Measurements from ENCODE around the gene FAM20C.

Gene FAM20C

DNA sequence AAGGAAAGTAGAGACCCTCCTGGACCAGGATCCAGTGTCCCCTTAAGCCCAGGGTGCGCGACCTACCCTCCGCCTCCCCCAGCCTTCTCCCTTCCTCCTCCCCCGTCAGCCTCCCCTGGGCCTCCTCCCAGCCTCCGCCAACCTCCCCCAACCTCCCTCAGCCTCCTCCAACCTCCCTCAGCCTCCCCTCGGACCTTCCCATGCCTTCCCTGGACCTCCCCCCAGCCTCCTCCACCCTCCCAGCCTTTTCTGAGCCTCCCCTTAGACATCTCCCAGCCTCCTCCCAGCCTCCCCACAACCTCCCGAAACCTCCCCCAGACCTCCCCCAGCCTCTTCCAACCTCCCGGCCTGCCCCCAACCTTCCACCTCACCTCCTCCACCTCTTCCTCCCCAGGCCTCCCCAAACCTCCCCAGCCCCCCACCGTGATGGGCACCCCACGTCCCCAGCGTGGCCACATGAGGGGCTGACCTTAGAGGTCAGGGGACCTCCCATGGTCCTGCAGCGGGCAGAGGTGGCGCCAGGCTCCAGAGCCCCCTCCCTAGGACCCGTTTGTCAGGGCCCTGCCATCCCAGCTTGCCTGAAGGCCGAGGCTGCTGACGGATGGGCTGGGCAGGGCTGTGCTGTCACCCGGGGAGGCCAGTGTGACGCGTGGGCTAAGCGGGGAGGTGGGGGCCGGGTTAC is 18.8 kb downstream of the FAM20C start:
- no peak for DNase-seq

DNA sequence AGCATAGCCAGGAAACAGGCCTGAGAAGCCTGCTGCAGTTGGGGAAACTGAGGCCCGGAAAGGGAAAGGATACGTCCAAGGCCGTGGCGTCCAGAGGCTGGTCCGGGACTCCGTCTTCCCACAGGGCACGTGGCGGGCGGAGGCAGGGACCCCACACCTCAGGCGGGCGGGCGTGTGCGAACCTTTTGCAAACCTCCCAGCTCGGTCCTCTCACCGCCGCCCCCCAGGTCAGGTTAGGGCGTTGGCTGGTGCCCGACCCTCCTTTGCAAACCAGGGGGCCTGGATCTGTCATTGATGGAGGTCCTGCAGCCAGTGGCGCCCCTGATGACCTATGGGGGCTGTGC is 19.3 kb downstream of the FAM20C start:
- no peak for DNase-seq

DNA sequence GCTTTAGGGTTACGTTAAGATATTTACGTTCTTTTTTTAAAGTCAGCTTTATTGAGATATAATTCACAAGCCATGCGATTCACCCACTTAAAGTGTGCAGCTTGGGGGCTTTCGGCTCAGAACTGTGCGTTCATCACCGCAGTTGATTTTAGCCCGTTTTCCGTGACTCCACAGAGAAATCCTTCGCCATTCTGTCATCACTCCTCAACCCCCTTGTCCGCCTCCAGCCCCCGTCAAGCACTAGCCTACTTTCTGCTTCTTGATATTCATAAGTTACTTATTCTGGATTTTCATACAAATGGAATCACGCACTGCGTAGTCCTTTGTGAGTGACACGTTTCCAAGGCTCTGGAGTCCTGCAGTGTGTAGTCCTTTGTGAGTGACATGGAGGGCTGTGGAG is 20.4 kb downstream of the FAM20C start:
- DNase-seq, result no peak

DNA sequence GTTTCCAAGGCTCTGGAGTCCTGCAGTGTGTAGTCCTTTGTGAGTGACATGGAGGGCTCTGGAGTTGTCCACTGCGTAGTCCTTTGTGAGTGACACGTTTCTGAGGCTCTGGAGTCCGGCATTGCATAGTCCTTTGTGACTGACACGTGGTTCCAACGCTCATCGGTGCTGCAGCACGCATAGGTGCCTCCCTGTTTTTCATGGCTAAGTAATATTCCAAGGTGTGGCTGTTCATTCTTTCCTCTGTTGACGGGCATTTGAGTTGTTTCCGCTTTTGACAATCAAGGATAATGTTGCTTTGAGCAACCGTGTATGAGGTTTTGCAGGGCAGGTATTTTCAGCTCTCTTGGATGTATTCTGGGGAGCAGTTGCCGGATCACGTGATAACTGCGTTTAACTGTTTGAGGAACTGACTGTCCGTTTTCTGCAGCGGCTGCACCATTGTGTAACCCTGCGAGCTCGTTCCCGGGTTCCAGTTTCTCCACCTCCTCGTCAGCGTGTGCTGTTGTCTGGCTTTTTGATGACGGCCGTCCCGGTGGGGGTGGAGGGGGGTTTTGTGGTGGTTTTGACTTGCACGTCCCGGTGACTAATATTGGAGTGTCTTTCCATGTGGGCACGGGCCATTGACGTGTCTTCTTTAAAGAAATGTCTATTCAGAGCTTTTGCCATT is 21.1 kb downstream of the FAM20C start:
- DNase-seq, result no peak

DNA sequence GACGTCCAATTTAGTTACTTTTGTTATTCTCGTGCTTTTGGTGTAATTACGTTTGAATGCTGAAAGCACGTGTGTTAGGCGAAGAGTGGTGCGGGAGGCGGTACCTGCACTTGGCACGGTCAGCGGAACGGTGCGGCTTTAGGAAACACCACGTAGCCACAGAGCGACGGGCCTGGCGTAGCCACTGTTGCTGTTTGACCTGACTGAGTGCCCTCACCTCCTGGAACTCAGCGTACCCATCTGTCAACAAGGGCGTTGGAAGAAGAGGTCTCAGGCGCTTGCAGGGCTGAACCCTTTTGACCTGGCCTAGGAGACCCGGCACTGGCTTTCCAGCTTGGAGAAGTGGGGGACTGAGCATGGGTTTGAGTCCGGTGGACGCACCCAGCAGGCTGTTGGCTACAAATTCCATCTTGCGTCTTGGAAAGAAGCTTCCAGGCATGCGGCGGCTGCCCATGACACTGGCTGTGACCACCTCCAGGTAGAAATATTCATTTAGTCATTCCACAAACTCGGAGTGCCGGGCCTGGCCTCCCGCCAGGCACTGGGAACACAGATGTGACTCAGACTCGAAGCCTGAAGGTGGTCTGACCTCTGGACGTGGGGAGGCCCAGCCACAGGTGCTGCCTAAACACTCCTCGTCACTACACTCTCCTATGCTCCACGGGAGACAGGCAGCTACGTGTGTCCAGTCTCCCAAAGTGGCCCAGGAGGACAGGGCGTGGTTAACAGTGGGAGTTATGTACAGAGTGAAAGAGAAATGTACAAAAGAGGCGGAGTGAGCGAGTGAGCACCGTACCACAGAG is 22.2 kb downstream of the FAM20C start:
- no peak for DNase-seq

DNA sequence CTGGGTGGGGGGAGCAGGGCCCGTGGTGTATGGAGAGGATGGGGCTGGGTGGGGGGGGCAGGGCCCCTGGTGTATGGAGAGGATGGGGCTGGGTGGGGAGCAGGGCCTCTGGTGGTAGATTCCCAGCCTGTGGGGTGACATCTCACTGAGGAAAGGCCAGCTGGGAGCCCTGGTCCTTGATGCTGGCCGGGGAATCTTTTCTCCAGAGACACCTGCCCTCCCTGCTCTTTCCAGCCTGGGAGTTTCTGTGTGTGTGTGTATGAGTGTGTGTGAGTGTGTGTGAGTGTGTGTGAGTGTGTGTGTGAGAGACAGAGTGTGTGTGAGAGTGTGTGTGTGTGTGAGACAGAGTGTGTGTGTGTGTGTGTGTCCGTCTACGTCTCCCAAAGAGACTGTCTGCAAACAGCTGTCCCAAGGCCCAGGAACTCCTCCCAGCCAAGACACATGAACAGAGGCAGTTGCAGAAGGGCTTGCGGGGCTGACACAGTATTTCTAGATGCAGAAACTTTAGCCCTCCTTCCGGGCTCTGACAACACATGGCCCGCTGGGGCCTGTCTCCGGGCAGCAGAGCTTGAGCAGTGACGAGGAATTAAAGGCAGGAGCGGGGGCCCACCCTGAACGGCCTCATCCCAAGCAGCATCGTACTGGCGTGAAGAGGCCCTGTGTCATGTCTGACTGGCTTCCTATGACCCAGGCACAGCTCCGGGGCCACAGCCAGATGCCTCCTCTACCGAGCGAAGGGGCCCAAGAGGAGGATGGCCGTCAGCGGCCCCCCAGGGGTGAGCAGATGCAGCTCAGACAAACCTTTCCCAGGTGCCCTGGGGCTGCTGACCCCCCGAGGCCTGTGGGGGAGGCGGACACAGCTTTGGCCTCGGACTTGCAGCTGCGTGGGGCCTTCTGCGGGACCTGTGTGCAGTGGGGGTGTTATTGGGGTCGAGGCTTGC is 24.3 kb downstream of the FAM20C start:
- DNase-seq, result no peak

DNA sequence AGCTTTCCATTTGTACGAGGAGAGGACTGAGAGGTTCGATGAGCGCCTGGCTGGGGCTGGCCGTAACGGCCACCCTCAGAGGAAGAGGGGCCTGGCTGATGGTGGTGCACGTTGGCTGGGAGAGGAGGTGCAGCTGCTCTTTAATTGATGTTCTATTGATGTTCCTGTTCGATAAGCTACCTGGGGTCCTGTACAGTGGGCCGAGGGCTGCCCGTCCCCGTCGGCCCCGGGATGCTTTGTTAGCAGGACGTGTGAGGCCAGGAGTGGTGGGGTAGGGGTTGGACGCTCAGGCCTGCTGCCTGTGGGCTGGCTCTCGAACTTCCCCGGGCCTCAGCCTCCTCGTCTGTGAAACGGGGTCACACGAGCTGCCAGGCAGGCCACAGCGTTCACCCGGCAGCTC is 25.4 kb downstream of the FAM20C start:
- DNase-seq, result no peak

DNA sequence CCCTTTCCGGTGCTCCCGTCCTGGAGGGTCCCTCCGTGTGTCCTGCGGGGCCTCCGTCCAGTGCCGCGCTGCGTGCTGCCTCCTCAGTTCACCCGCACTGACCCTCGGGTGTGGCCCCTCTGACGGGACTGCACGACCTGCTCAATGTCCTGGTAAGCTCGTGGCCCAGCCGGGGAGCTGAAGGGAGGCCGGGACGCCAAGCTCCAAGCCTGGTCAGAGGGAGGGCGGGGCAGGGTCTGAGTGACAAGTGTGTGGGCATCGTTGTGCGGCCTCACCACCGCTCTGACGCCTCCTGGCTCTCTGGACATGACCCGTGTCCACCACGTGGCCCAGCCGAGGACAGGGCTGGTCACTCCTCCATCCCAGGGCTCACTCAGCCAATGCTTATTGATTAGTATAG is 25.9 kb downstream of the FAM20C start:
- DNase-seq, result no peak

DNA sequence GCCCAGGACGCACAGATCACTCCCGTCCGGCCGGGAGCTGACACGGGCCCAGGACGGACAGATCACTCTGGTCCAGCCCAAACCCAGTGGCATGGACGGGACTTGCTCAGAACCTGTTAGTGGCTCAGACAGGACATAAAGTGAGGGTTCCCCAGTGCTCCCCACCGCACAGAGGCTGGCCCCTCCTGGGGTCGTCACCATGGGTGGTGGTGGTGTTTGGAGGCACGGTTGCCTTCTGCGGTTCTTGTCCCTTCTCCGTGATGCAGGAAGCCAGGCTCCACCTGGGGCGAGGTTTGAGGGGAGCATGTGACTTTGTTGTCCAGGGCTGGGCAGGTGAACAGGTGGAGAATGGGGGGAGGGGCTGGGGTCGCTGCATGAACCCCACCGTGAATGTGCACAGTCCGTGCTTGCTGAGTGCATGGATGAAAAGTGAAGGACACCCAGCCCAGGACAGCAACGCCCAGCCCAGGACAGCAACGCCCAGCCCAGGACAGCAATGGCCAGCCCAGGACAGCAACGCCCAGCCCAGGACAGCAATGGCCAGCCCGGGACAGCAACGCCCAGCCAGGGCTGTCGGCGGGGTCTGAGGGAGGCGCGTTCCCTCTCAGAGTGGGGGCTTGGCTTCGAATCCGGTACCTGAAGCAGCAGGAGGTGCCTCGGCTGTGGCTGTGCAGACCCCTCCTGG is 26.7 kb downstream of the FAM20C start:
- DNase-seq, result no peak

DNA sequence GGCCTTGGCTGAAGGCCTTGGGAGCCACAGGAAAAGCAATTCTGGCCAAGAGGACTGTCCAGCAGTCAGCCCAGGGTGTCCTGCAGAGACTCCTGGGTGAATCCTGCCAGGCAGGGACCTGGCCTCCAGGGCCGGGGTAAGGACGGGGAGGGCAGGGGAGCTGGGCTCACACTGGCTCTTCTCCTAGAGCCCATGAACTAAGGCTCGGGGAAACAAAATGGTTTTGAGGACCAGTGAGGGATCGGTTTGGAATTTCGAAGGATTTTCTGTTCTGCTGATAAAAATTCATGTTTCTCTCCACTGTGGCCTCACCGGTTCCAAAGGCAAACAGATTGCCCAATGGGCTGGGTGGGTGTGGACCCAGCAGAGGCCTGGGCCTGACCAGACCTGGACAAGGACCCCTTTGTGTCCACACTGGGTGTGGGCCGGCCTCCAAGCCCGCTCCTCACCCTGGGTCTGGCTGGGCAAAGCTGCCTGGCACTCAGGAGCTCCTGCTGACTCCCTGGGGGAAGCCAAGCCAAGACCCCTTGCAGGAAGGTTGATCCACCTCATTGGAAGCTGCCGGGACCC is 27.3 kb downstream of the FAM20C start:
- no peak for DNase-seq

DNA sequence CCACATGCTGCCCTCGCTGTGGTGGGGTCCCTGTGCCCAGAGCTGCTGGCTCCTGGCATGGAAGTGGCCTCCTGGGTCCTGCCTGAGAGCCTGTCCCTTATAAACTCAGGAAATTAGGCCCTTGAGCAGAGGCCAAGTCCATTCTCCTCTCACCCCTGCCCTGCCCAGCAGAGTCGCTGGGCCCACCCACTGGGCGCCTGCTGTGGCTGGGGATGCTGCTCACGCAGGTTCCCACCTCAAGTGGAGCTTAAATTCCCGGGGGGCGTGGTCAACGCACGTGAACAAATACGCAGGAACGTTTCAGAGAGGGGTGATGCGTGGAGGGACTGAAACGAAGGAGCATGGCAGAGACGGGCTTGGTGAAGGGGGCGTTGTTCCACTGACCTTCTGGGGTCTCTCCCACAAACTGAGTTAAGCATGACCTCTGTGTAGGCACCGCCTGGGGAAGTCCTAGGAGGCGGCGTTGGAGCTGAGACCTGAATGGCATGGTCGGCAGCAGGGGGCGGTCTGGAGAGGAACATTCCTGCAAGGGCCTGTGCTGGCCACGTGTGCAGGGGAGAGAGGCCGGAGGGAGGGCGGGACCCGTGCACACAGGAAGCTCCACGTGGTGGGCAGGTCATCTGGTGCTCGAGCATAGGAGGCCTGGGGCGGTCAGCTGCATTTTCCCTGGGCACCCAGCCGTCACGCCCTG is 27.9 kb downstream of the FAM20C start:
- no peak for DNase-seq

DNA sequence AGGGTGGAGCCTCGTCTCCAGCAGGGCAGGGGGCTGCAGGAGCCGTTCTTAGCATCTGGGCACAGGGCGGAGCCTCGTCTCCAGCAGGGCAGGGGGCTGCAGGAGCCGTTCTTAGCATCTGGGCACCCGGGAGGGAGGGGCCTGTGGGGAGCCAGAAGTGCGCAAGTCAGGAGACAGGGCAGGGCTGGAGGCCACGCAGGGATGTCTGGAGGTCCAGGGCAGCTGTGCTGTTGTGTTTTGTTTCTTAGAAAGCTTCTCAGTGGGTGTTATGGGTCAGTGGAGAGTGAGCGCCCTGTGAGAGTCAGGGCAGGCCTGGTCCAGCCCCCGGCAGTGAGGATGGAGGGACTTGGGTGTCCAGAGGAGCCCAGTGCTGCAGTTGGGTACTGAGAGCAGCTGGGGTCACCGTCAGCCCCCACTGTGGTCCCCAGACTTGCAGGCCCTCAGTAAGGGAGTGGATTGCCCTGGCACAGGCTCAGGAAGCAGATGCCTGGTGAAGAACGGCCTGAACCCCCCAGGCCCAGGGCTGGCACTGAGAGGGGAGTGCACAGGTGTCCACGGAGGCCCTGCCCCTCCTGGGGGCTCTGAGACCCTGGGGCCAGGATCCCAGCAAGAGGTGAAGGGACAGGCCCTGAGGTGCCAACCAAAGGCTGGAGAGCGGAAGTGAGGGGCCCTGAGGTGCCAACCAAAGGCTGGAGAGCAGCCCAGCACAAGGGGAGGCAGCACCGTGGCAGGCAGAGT is 29.8 kb downstream of the FAM20C start:
- DNase-seq, result no peak

DNA sequence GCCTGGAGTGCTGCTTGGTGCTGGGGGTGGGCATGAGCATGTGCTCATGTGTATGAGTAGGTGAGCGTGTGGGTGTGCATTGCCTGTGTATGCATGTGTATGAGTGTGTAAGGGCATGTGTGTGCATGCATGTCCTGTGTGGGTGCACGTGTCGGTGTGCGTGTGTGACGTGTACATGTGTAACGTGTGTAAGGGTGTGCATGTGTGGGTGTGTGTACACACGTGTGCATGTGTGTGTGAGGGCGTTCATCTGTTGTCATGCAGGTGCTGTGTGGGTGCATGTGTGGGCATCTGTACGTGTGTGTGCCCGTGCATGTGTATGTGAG is 30.3 kb downstream of the FAM20C start:
- DNase-seq, result no peak

DNA sequence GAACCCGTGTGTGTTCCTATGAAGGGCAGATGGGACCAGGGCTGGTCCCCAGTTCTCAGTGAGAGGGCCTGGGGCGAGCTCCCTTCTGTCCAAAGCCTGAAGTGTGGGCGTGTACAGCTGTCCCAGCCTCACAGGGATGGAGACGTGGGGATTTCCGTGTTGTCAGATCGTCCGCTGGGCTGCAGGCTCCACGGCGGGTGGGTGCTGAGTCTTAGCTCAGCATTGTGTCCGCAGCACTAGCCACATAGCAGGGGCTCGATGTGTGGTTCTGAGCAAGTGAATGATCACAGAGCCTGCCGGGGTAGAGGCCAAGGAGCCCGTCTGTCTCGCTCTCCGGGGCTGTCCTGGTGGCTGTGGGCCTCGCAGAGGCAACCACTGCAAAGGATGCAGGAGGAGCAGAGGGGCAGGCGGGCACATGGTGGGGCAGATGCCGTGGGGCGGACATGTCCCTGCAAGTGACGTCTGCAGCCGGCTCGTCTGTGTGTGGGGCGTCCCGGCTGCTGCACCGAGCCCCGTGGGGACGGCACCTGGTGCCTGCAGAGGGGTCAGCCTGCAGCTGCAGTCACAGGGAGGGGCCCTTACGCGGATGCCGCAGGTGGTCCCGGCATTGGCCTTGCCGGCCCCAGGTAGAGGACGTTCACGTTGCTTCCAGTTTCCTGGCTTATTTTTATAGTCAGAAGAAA is 30.9 kb downstream of the FAM20C start:
- DNase-seq, result no peak

DNA sequence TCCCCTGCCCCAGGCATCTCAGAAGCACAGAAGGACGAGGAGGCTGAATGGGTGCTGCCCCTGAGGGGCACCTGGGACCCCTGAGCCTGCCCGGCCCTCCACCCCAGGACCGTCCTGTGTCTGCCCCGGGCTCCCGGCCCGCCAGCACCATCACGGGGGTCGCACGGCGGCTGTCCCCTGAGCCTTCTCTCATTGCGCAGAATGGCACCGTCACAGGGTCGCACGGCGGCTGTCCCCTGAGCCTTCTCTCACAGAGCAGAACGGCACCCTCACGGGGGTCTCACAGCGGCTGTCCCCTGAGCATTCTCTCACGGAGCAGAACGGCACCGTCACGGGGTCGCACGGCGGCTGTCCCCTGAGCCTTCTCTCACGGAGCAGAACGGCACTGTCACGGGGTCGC is 31.5 kb downstream of the FAM20C start:
- no peak for DNase-seq

DNA sequence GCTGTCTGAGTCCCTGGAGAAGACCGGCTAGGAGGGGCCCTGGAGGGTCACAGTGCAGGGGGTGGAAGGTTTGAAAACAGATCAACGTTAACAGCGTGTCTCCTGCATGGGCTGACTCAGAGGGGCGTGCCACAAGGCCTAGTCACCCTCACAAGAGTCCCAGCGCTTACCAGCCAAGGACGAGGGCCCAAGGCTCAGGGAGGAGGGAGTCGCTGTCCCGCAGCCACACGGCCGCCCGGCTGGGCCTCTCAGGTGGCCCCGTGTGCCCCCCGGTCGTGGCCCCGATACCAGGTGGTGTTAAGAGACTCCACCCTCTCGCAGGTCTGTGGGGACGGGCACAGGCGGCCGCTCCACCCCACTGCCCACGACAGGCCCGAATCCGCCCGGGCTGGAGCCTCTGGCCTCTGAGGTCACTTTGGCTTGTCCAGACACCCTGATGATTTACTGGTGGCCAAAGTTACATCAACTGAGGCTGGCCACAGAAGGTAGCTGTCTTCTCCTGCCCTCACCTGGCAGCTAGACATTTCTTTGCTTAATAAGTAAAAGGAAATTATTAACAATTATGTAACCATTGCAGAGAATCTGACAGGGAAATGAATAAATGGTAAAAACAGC is 34.0 kb downstream of the FAM20C start:
- no peak for DNase-seq

DNA sequence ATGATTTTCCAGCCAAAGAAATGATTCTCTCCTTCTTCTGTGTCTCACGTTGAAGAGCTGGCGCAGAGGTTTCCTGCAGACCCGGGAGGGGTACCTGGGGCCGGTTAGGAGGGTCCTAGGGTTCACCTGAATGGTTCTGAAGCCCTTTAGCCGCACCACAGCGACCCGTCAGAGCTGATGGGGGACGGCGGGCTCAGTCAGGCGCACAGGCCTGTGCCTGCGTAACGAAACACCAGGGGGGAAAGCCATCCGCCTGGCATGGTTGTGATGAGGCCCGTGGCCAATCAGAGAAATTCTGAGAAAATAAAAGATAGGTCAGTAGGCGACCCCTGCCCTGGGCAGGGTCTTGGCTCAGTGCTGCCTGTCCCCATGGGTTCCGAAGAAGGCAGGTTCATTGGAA is 35.6 kb downstream of the FAM20C start:
- no peak for DNase-seq

DNA sequence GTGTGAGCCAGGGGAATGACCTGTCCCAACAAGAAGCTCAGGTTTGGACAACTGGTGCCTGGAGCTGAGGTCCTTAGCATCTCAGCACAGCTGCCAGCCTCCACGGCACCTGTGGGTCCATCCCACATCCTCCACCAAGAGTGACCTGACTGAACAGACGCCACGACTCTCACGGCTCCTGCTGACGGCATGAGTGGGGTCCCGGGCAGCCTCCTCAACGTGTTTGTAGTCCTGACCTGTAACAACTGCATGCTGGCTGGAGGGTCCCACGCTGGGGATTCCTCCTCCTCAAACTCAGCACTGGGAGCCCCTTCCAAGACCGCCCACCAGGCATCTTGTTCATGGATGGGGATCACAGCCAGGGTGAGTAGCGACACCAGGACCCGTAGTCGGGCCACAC is 36.2 kb downstream of the FAM20C start:
- no peak for DNase-seq

DNA sequence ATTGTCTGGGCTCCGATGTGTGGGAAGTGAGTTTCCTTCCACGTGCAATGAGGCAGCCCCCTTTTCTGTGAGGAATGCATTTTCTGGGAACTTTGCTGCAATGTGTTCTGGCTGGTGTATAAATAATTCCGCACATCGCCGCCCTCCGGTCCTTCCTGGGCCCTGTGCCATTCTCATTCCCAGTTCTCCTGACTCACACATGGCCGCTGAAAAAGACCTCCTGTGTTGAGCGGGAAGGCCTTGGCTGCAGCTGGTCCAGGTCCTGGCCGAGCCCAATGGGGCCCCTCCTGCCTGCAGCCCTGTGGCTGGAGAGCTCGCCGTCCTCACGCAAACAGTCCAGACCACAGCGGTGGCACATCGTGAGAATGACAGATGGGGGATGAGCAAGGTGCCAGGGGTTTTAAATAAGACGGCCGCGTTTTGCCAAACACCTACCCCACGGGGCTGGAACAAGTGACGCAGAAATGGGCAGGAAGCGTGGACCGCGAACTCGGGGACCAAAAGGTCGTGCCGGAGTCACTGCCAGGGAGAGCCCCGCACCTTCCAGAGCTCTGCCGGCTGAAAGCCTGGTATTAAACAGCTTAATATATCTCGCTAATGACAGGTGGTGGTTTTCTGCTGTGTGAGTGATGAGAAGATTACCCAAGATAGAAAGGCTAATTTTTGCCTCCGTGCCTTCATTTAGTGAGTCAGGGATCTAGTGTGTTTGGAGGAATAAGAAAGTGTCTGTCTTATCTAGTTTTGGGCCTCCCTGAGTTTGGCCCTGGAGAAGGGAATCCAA is 37.0 kb downstream of the FAM20C start:
- no peak for DNase-seq
